HCT116 (cell line): ENCODE measurements around the gene PASD1. TPM values are rescaled to one million over a fixed set of nuclear protein-coding genes. Genes with fewer than 3 reads are reported as not detected.

Experiments used
- ATAC-seq: fragments of 200-7000 bp; cut with Tn5 transposase; 2 replicates; pipeline ENCODE4 v1.9.1; 2020; ENCODE audit warnings: mild to moderate bottlenecking, moderate library complexity
- BruUV-seq: library from RNA; stranded (reverse); fragments of 400-500 nt; replicated peaks from 2 replicates; lab custom pipeline; 2021; lab: Mats Ljungman, UMichigan
- CTCF ChIA-PET: fragments of 300-600 bp; sonication (Branson Sonifier 250); formaldehyde crosslinking; loops from one replicate; lab custom pipeline; 2021; ENCODE audit warnings: antibody characterized with exemption; lab: Charles Lee
- POLR2A ChIA-PET: fragments of 300-600, 350-600 bp; sonication (Branson Sonifier 250); formaldehyde crosslinking; loops from one replicate; lab custom pipeline; 2021; ENCODE audit warnings: antibody characterized with exemption; lab: Charles Lee
- RAD21 ChIA-PET, 2 experiments: fragments of 300-600 bp; sonication (Branson Sonifier 250); formaldehyde crosslinking; loops; one replicate each; lab custom pipeline; 2023; ENCODE audit warnings: low total read pairs in 2 of 2; ENCODE audit not compliant: uncharacterized antibody in 2 of 2, unreplicated experiment in 2 of 2, low non-redundant PET in 1 of 2; lab: Charles Lee
- DNase-seq: peaks from one replicate; pipeline ENCODE4 v3.0.0-alpha.2; 2010; ENCODE audit warnings: low read depth, low spot score
- H2AFZ ChIP-seq: fragments of 200-600 bp; shearing (Covaris generic), sonication (generic); 2 replicates; pipeline ENCODE4 v1.6.1; 2017; ENCODE audit warnings: low read depth, mixed run types, mixed read lengths, antibody characterized with exemption, low read length; ENCODE audit not compliant: poor library complexity, severe bottlenecking
- H3K27ac ChIP-seq: 2 replicates; pipeline ENCODE4 v1.5.1; 2012; ENCODE audit warnings: low read depth, low read length
- H3K27me3 ChIP-seq: fragments of 200-600 bp; sonication (generic); 2 replicates; pipeline ENCODE4 v1.6.1; 2016; ENCODE audit warnings: mixed run types, low read length, mixed read lengths; ENCODE audit not compliant: insufficient read depth
- H3K36me3 ChIP-seq, 2 experiments: fragments of 200-500 bp in 1 of 2; fragments of 200-600 bp in 1 of 2; sonication (Bioruptor generic) in 1 of 2; sonication (generic) in 1 of 2; 2 replicates each; pipeline versions ENCODE4 v1.5.1 to v1.6.1; 2014 to 2016; ENCODE audit warnings: low read length in 2 of 2, inconsistent platforms in 1 of 2, mixed read lengths in 1 of 2, mixed run types in 1 of 2; ENCODE audit not compliant: insufficient read depth in 2 of 2, control insufficient read depth in 1 of 2
- H3K4me1 ChIP-seq, 2 experiments: fragments of 200-600 bp in 1 of 2; sonication (generic) in 1 of 2; 2 replicates each; pipeline versions ENCODE4 v1.5.1 to v1.6.1; 2012 to 2017; ENCODE audit warnings: low read length in 2 of 2, inconsistent platforms in 1 of 2, mild to moderate bottlenecking in 1 of 2, mixed read lengths in 1 of 2, mixed run types in 1 of 2, moderate library complexity in 1 of 2; ENCODE audit not compliant: insufficient read depth in 2 of 2, control insufficient read depth in 1 of 2
- H3K4me2 ChIP-seq: fragments of 200-600 bp; sonication (generic); 2 replicates; pipeline ENCODE4 v1.6.1; 2017; ENCODE audit warnings: mixed run types, low read length, mixed read lengths
- H3K4me3 ChIP-seq, 2 experiments: fragments of 200-600 bp in 1 of 2; sonication (generic) in 1 of 2; replicated peaks in 1 of 2; 2 replicates each; pipeline ENCODE4 v1.5.1; 2011 to 2016; ENCODE audit warnings: low read length in 2 of 2, control low read depth in 1 of 2, low read depth in 1 of 2, mild to moderate bottlenecking in 1 of 2, mixed read lengths in 1 of 2, mixed run types in 1 of 2
- H3K79me2 ChIP-seq: fragments of 200-600 bp; sonication (generic); 2 replicates; pipeline ENCODE4 v1.6.1; 2017; ENCODE audit warnings: mild to moderate bottlenecking, mixed run types, low read length, moderate library complexity, mixed read lengths; ENCODE audit not compliant: insufficient read depth
- H3K9ac ChIP-seq: fragments of 200-600 bp; sonication (generic); 2 replicates; pipeline ENCODE4 v1.6.1; 2016; ENCODE audit warnings: low read length, mixed read lengths
- H3K9me2 ChIP-seq: fragments of 200-600 bp; sonication (generic), shearing (Covaris generic); 2 replicates; pipeline ENCODE4 v1.6.1; 2017; ENCODE audit warnings: mixed run types, mild to moderate bottlenecking, moderate library complexity; ENCODE audit not compliant: insufficient read depth
- H3K9me3 ChIP-seq, 2 experiments: fragments of 200-500 bp in 1 of 2; fragments of 200-600 bp in 1 of 2; sonication (Bioruptor generic) in 1 of 2; sonication (generic) in 1 of 2; 2 replicates each; pipeline ENCODE4 v1.6.1; 2014 to 2017; ENCODE audit warnings: low read length in 2 of 2, mixed read lengths in 2 of 2, inconsistent platforms in 1 of 2, low read depth in 1 of 2, mild to moderate bottlenecking in 1 of 2, mixed run types in 1 of 2, moderate library complexity in 1 of 2; ENCODE audit not compliant: control insufficient read depth in 1 of 2, insufficient read depth in 1 of 2
- H4K20me1 ChIP-seq: fragments of 200-600 bp; sonication (generic), shearing (Covaris generic); 2 replicates; pipeline ENCODE4 v1.6.1; 2017; ENCODE audit warnings: mixed run types, mild to moderate bottlenecking, moderate library complexity; ENCODE audit not compliant: insufficient read depth
- CBX3 ChIP-seq: IDR thresholded peaks from 2 replicates; pipeline ENCODE4 v1.6.1; 2012; ENCODE audit warnings: low read depth
- EZH2 ChIP-seq: fragments of 200-600 bp; sonication (generic); IDR thresholded peaks from 2 replicates; pipeline ENCODE4 v1.6.1; 2017; ENCODE audit warnings: antibody characterized with exemption, mixed run types
- JUND ChIP-seq: IDR thresholded peaks from 2 replicates; pipeline ENCODE4 v1.6.1; 2012
- SP1 ChIP-seq: IDR thresholded peaks from 2 replicates; pipeline ENCODE4 v1.6.1; 2012; ENCODE audit warnings: low read depth
- SRF ChIP-seq: IDR thresholded peaks from 2 replicates; pipeline ENCODE4 v1.6.1; 2012; ENCODE audit warnings: low read depth
- YY1 ChIP-seq: IDR thresholded peaks from 2 replicates; pipeline ENCODE4 v1.6.1; 2011; ENCODE audit warnings: low read length, low read depth, moderate library complexity, mild to moderate bottlenecking; ENCODE audit not compliant: insufficient replicate concordance; ENCODE audit errors: extremely low read depth
- ZFX ChIP-seq: fragments of 450-650 bp; IDR thresholded peaks from 2 replicates; pipeline ENCODE4 v1.6.1; 2017
- ZNF274 ChIP-seq: fragments of 200-500 bp; sonication (Bioruptor generic); IDR thresholded peaks from 2 replicates; pipeline ENCODE4 v1.6.1; 2014; ENCODE audit warnings: mild to moderate bottlenecking, low read depth, low read length, inconsistent platforms
- intact Hi-C: fragments of 100-400 bp; cut with micrococcal nuclease; formaldehyde crosslinking; loops from 2 replicates; pipeline ENCODE4 v1.10.0; 2022
- total RNA-seq: library from RNA; stranded (reverse); gene quantifications from one replicate; pipeline ENCODE4 v1.2.1, GENCODE V29; 2021; ENCODE audit not compliant: unreplicated experiment
- TF ChIP-seq, protein P1 (sequence below): IDR thresholded peaks from 2 replicates; pipeline ENCODE4 v1.6.1; 2012
- TF ChIP-seq, protein P2 (sequence below), 3 experiments: fragments of 200-600 bp in 1 of 3; sonication (generic) in 1 of 3; IDR thresholded peaks in 2 of 3; conservative IDR thresholded peaks in 1 of 3; 2 replicates each; pipeline ENCODE4 v1.5.1; 2012 to 2017; ENCODE audit warnings: low read depth in 2 of 3, low read length in 2 of 3, antibody characterized with exemption in 1 of 3, borderline replicate concordance in 1 of 3, control low read depth in 1 of 3, mild to moderate bottlenecking in 1 of 3, mixed read lengths in 1 of 3, mixed run types in 1 of 3, moderate library complexity in 1 of 3; ENCODE audit not compliant: insufficient read depth in 1 of 3

Gene PASD1
- total RNA-seq, 1 experiment from 2014 or later = not detected

- Histone ChIP-seq H4K20me1 (no peaks in the 10 kb centered on the region), H3K27me3 (no peaks in the 10 kb centered on the region), H2AFZ (no peak overlapping the region), H3K4me1 (no peaks in the 10 kb centered on the region), H3K9me2 (no peaks in the 10 kb centered on the region), H3K79me2 (no peaks in the 10 kb centered on the region)
- intact Hi-C loops = no loop called here
- no TSS peak for BruUV-seq
- RAD21 ChIA-PET = no interaction called here
- no peak for DNase-seq
- CTCF ChIA-PET = interaction anchor here (1.5 kb wide), 1 partner anchor 9 kb away, joined by 3 read pairs; no protein-coding TSS in a partner anchor
- no peak for TF ChIP-seq SRF
- TF ChIP-seq ZNF274 = no peak
- TF ChIP-seq JUND = no peak
- no peak for TF ChIP-seq YY1
- no peak for TF ChIP-seq SP1
- TF ChIP-seq, protein P1, sequence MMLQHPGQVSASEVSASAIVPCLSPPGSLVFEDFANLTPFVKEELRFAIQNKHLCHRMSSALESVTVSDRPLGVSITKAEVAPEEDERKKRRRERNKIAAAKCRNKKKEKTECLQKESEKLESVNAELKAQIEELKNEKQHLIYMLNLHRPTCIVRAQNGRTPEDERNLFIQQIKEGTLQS = no peak
- TF ChIP-seq, protein P2, sequence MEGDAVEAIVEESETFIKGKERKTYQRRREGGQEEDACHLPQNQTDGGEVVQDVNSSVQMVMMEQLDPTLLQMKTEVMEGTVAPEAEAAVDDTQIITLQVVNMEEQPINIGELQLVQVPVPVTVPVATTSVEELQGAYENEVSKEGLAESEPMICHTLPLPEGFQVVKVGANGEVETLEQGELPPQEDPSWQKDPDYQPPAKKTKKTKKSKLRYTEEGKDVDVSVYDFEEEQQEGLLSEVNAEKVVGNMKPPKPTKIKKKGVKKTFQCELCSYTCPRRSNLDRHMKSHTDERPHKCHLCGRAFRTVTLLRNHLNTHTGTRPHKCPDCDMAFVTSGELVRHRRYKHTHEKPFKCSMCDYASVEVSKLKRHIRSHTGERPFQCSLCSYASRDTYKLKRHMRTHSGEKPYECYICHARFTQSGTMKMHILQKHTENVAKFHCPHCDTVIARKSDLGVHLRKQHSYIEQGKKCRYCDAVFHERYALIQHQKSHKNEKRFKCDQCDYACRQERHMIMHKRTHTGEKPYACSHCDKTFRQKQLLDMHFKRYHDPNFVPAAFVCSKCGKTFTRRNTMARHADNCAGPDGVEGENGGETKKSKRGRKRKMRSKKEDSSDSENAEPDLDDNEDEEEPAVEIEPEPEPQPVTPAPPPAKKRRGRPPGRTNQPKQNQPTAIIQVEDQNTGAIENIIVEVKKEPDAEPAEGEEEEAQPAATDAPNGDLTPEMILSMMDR (IDR thresholded peaks at IDR 0.05 in 2 of 3, conservative IDR thresholded peaks at IDR 0.05 in 1 of 3; ENCODE audit: borderline replicate concordance in 1 of 3, insufficient read depth in 1 of 3, low read depth in 2 of 3, low read length in 2 of 3) = no peak
- no peak for TF ChIP-seq CBX3
- no peak for TF ChIP-seq EZH2
- no peak for TF ChIP-seq ZFX
- TF ChIP-seq, all 23 proteins: peak for 0
- POLR2A ChIA-PET = no interaction called here
- H3K27ac ChIP-seq = no peak overlapping the region
- no peak overlapping the region for H3K4me2 ChIP-seq
- H3K9me3 ChIP-seq = no peaks in the 10 kb centered on the region
- H3K4me3 ChIP-seq = no peak overlapping the region
- ATAC-seq = no peak
- H3K9ac ChIP-seq = no peak overlapping the region
- H3K36me3 ChIP-seq = no peaks in the 10 kb centered on the region
Measured at GRCh38 chrX:151723156-151723760, 159.8 kb downstream of the PASD1 start.
